ENCODE results near the gene CDH13. TPM values are rescaled to one million over a fixed set of nuclear protein-coding genes. Genes with fewer than 3 reads are reported as not detected.

CDH13 gene
- total RNA-seq, 1 experiment from 2014 or later = 2.1 TPM

GRCh38 chr16:83733301-83733700, 1106.5 kb downstream of the CDH13 start:
- CTCF ChIA-PET = no interaction called here
- no peak for DNase-seq (ENCODE audit: low spot score)
- Histone ChIP-seq H3K4me3 (ENCODE audit: low read depth, low read length, poor library complexity, severe bottlenecking) (no peak overlapping the region), H3K27ac (ENCODE audit: low read depth, low read length, poor library complexity, severe bottlenecking) (no peak overlapping the region), H3K4me1 (ENCODE audit: insufficient read depth, low read length, poor library complexity, severe bottlenecking) (no peaks in the 10 kb centered on the region), H3K9me3 (ENCODE audit: low read depth, low read length, poor library complexity, severe bottlenecking) (no peaks in the 10 kb centered on the region), H3K36me3 (ENCODE audit: insufficient read depth, low read length, poor library complexity, severe bottlenecking) (no peaks in the 10 kb centered on the region), H3K27me3 (replicated peaks; ENCODE audit: insufficient read depth, low read depth, low read length, poor library complexity) (peaks cover 10% of the 10 kb centered on the region)
- TF ChIP-seq EZH2 (IDR thresholded peaks at IDR 0.05; ENCODE audit: borderline replicate concordance, low read depth, low read length, poor library complexity, severe bottlenecking) (no peak), CTCF (conservative IDR thresholded peaks at IDR 0.05; ENCODE audit: low read depth, low read length) (no peak)
- no TSS peak for BruUV-seq (replicated peaks)
- POLR2A ChIA-PET (ENCODE audit: low non-redundant PET) = no interaction called here
- intact Hi-C loops (cut with micrococcal nuclease; ENCODE audit: unreplicated experiment) = no loop called here

GRCh38 chr16:83734136-83734535, 1107.4 kb downstream of the CDH13 start:
- no peak overlapping the region for H3K4me3 ChIP-seq (ENCODE audit: low read depth, low read length, poor library complexity, severe bottlenecking)
- intact Hi-C loops (cut with micrococcal nuclease; ENCODE audit: unreplicated experiment) = no loop called here
- ChIA-PET POLR2A (ENCODE audit: low non-redundant PET) (no interaction called here), CTCF (no interaction called here)
- no peaks in the 10 kb centered on the region for H3K36me3 ChIP-seq (ENCODE audit: insufficient read depth, low read length, poor library complexity, severe bottlenecking)
- TF ChIP-seq CTCF (conservative IDR thresholded peaks at IDR 0.05; ENCODE audit: low read depth, low read length) (no peak), EZH2 (IDR thresholded peaks at IDR 0.05; ENCODE audit: borderline replicate concordance, low read depth, low read length, poor library complexity, severe bottlenecking) (no peak)
- H3K4me1 ChIP-seq (ENCODE audit: insufficient read depth, low read length, poor library complexity, severe bottlenecking) = no peaks in the 10 kb centered on the region
- peaks cover 10% of the 10 kb centered on the region for H3K27me3 ChIP-seq (replicated peaks; ENCODE audit: insufficient read depth, low read depth, low read length, poor library complexity)
- no peak for DNase-seq (ENCODE audit: low spot score)
- H3K27ac ChIP-seq (ENCODE audit: low read depth, low read length, poor library complexity, severe bottlenecking) = no peak overlapping the region
- no peaks in the 10 kb centered on the region for H3K9me3 ChIP-seq (ENCODE audit: low read depth, low read length, poor library complexity, severe bottlenecking)
- BruUV-seq (replicated peaks) = no TSS peak

- no TSS peak for BruUV-seq (replicated peaks)
- TF ChIP-seq EZH2 (IDR thresholded peaks at IDR 0.05; ENCODE audit: borderline replicate concordance, low read depth, low read length, poor library complexity, severe bottlenecking) = no peak
- no peak for TF ChIP-seq CTCF (conservative IDR thresholded peaks at IDR 0.05; ENCODE audit: low read depth, low read length)
- intact Hi-C loops (cut with micrococcal nuclease; ENCODE audit: unreplicated experiment) = no loop called here
- ChIA-PET POLR2A (ENCODE audit: low non-redundant PET) (interaction anchor here (0.5 kb wide), 1 partner anchor 1225 kb away, joined by 14 read pairs; no protein-coding TSS in a partner anchor), CTCF (no interaction called here)
- no peak overlapping the region for H3K4me3 ChIP-seq (ENCODE audit: low read depth, low read length, poor library complexity, severe bottlenecking)
- DNase-seq (ENCODE audit: low spot score) = no peak
- H3K4me1 ChIP-seq (ENCODE audit: insufficient read depth, low read length, poor library complexity, severe bottlenecking) = no peaks in the 10 kb centered on the region
- no peaks in the 10 kb centered on the region for H3K36me3 ChIP-seq (ENCODE audit: insufficient read depth, low read length, poor library complexity, severe bottlenecking)
- H3K27ac ChIP-seq (ENCODE audit: low read depth, low read length, poor library complexity, severe bottlenecking) = no peak overlapping the region
- H3K27me3 ChIP-seq (replicated peaks; ENCODE audit: insufficient read depth, low read depth, low read length, poor library complexity) = peaks cover 38% of the 10 kb centered on the region
- no peaks in the 10 kb centered on the region for H3K9me3 ChIP-seq (ENCODE audit: low read depth, low read length, poor library complexity, severe bottlenecking)
These were observed 1111.1 kb downstream of the CDH13 start for GRCh38 chr16:83737729-83738354.

All from A673 (cell line).